ENCODE data around the gene TMEM8B.

TMEM8B gene

GRCh38 chr9:35798658-35799374 lies 30.2 kb upstream of the TMEM8B start:
- Mint-ChIP-seq H3K4me1 (peaks cover 6 to 7% of the 10 kb centered on the region in 2 donors), H3K27ac (peak overlapping the region; percentile 25), H3K36me3 (peaks cover 30 to 37% of the 10 kb centered on the region in 2 donors), H3K27me3 (no peaks in the 10 kb centered on the region), H3K9me3 (no peaks in the 10 kb centered on the region), H3K4me3 (no peak overlapping the region)
- no peak for DNase-seq
- peak; percentile 48 to 60 for ATAC-seq (replicated peaks)

DNA sequence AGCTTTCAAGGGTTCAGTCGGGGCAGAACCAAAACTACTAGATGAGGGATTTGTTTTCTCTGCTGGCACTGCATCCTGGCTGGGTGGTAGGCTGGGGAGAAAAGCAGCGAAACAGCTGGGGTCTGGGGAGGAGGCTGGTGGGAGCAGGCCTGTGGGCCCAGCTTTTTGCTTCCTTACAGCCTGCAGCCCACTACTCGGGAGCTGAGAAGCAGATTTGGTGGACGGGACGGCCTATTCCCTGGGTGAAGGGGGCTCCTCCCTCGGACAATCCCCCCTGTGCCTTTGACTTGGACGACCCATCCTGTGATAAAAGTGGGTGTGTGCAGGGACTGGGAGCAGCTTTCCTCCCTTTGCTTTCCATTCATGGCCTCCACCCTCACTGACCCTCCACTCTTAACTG lies 28.5 kb upstream of the TMEM8B start:
- Mint-ChIP-seq H3K36me3 (peaks cover 31 to 43% of the 10 kb centered on the region in 2 donors), H3K27ac (peak overlapping the region; percentile 7), H3K27me3 (no peaks in the 10 kb centered on the region)

GRCh38 chr9:35801328-35802128 lies 27.5 kb upstream of the TMEM8B start:
- Mint-ChIP-seq H3K27me3 (no peaks in the 10 kb centered on the region), H3K4me3 (no peak overlapping the region), H3K36me3 (peaks cover 31 to 47% of the 10 kb centered on the region in 2 donors), H3K4me1 (peaks cover 5 to 6% of the 10 kb centered on the region in 2 donors), H3K27ac (no peak overlapping the region), H3K9me3 (no peaks in the 10 kb centered on the region)
- ATAC-seq (replicated peaks) (no peak), DNase-seq (no peak)

More for the DNA sequence above, 28.5 kb upstream of the TMEM8B start:
- H3K4me3 Mint-ChIP-seq = no peak overlapping the region
- H3K9me3 Mint-ChIP-seq = no peaks in the 10 kb centered on the region
- ATAC-seq (replicated peaks) (no peak), DNase-seq (no peak)
- H3K4me1 Mint-ChIP-seq = peaks cover 5 to 6% of the 10 kb centered on the region in 2 donors

GRCh38 chr9:35806101-35806500 lies 22.9 kb upstream of the TMEM8B start:
- no peaks in the 10 kb centered on the region for H3K27me3 Mint-ChIP-seq
- DNase-seq = no peak
- no peak overlapping the region for H3K4me3 Mint-ChIP-seq
- no peak for ATAC-seq (replicated peaks)
- peaks cover 33 to 48% of the 10 kb centered on the region in 2 donors for H3K36me3 Mint-ChIP-seq
- no peaks in the 10 kb centered on the region for H3K9me3 Mint-ChIP-seq
- H3K4me1 Mint-ChIP-seq = peaks cover 2 to 6% of the 10 kb centered on the region in 2 donors
- no peak overlapping the region for H3K27ac Mint-ChIP-seq

- Mint-ChIP-seq H3K27ac (no peak overlapping the region), H3K4me1 (peaks cover 11 to 28% of the 10 kb centered on the region in 2 donors), H3K36me3 (peaks cover 21 to 36% of the 10 kb centered on the region in 2 donors)
Measured at GRCh38 chr9:35808433-35808832, 20.6 kb upstream of the TMEM8B start.

DNA sequence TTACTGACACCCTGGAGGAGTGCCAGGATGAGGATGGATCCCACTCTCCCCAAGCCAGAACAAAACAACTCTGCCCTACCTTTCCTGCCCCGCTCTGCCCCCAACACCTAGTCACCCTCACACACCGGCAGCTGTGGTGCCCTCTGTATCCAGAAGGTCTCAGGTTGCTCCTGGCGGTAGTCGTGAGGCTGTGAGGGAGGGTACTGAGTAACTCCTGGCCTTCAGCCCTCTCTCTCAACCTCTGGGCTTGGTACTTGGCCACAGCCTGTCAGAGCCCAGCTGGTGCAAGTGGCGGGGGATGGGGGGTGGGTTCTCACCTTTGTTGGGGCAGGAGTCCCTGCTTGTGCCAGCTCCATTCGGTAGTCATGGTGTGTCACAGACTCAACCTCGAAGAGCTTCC lies 18.9 kb upstream of the TMEM8B start:
- Mint-ChIP-seq H3K4me3 (no peak overlapping the region), H3K36me3 (peaks cover 19 to 32% of the 10 kb centered on the region in 2 donors), H3K27ac (no peak overlapping the region), H3K4me1 (peaks cover 17 to 38% of the 10 kb centered on the region in 2 donors), H3K27me3 (no peaks in the 10 kb centered on the region), H3K9me3 (no peaks in the 10 kb centered on the region)
- no peak for ATAC-seq (replicated peaks)
- DNase-seq = no peak

More at GRCh38 chr9:35808433-35808832, 20.6 kb upstream of the TMEM8B start:
- Mint-ChIP-seq H3K27me3 (no peaks in the 10 kb centered on the region), H3K9me3 (no peaks in the 10 kb centered on the region), H3K4me3 (no peak overlapping the region)
- ATAC-seq (replicated peaks) = no peak
- DNase-seq = no peak

- no peaks in the 10 kb centered on the region for H3K27me3 Mint-ChIP-seq
- peaks cover 21 to 43% of the 10 kb centered on the region in 2 donors for H3K4me1 Mint-ChIP-seq
- peak overlapping the region; percentile 83 to 86 for H3K4me3 Mint-ChIP-seq
- H3K9me3 Mint-ChIP-seq = no peaks in the 10 kb centered on the region
- ATAC-seq (replicated peaks) (no peak), DNase-seq (no peak)
- H3K36me3 Mint-ChIP-seq = peaks cover 19 to 21% of the 10 kb centered on the region in 2 donors
- H3K27ac Mint-ChIP-seq = peak overlapping the region; percentile 91
Measured at GRCh38 chr9:35811381-35812024, 17.5 kb upstream of the TMEM8B start.

DNA sequence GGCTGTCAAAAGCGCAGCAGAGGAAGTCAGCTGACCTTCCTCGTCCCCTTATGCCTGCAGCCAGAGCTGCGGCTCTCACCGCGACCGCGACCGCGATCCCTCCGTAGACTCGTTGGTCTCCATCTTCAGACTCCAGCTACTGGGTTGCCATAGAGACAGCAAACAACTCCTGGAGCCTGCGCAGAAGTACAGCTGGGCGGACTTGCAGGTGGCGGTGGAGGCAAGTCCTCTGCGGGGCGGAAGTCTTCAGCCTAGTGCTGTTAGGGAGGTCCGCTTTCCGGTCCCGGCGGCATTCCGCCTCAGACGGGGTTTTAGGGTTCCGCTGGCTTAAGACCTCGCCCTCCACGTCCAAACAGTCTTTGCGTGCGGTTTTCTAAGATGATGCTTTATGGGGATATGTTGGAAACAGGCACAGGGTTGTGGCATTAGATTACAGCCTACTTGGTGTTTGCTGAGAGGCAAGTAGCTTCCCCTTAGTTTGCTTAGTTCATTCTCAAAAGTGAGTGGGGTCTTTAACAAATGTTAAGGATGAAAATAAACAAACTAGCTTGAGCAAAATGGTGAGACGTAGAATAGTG lies 16.9 kb upstream of the TMEM8B start, which contains the start of gene SPAG8:
Gene SPAG8, minus strand, starts transcription at position 238 of the 578 bp plus-strand sequence. Its CDS starts 115 bp downstream, at position 123.
- Mint-ChIP-seq H3K9me3 (no peaks in the 10 kb centered on the region), H3K4me1 (peaks cover 21 to 43% of the 10 kb centered on the region in 2 donors), H3K4me3 (peak within 1 kb of the TSS; percentile 83 to 86), H3K27ac (peak within 1 kb of the TSS; percentile 91), H3K27me3 (no peaks in the 10 kb centered on the region), H3K36me3 (peaks cover 16 to 17% of the 10 kb centered on the region in 2 donors)
- DNase-seq (peak; percentile 94), ATAC-seq (replicated peaks) (peak; percentile 75 to 77)

DNA sequence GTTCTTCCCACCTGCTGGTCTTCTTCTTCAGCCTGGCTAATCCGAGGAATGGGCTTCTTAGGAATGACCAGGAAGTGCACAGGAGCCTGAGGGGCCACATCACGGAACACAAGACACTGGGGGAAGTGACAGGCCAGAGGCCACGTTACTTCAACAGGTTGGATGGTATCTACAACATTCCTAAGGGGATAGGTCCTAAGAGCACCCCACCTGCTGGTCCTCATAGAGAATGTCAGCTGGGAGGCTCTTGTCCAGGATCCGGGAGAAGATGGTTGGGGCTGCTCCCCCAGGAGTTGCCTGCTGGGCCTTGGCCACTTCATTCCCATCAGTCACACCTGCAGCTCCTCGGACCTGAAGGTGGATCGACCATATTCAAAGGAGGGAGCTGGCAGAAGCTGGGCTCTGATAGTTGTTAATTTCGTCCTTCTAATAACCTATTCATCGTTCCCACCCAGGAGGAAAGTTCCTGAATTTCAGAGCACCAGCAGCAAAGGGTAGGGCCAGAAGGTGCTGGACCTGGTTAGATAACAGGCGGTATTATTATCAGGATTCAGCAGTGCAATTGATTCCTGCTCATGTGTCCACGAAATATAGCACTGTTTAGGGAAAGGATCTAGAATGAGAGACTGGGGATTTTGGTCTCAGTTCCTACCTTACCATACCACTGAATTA lies 15.5 kb upstream of the TMEM8B start:
- H3K27me3 Mint-ChIP-seq = no peaks in the 10 kb centered on the region
- peaks cover 21 to 43% of the 10 kb centered on the region in 2 donors for H3K4me1 Mint-ChIP-seq
- H3K36me3 Mint-ChIP-seq = peaks cover 9 to 11% of the 10 kb centered on the region in 2 donors
- H3K27ac Mint-ChIP-seq = no peak overlapping the region
- ATAC-seq (replicated peaks) = no peak
- peak overlapping the region; percentile 84 to 88 for H3K4me3 Mint-ChIP-seq
- no peak for DNase-seq
- H3K9me3 Mint-ChIP-seq = no peaks in the 10 kb centered on the region

DNA sequence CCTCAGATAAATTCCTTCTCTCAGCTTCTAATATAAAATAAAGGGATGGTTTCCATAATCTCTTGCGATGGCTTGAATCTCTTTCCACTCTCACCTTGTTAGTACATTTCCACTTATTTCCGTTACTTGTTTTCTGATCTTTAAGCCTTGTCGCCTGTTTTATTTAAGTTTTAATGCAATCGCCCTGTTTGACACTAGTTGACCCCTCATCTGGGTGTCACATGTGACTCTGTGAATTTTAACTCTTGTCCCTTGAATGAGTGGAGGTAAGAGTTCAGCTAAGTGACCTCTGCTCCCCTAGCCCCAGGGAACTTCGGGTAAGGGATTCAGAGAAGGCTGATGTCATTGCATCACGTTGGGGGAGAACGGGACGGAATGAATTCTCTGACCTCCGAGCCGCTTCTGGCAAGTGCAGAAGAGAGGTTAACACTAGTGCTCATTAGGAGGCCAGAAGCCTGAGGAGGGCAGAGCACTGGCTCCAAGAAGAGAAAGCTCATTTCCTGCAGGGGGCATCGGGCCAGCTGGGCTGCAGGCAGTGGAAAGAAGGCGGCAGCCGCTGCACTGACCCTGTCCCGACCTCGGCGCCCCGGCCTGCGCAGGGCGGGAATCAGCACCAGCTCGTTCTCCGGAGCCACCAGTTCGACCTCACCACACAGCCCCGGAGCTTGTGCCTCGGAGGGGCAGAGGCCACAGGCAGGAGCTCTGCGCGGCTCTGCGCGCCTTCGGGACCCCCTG lies 14.8 kb upstream of the TMEM8B start:
- ATAC-seq (replicated peaks) = peak; percentile 35 to 41

GRCh38 chr9:35814841-35815543 lies 14.0 kb upstream of the TMEM8B start, which contains the start of gene HINT2:
Gene HINT2, minus strand, starts transcription at chr9:35815042. Its CDS starts 63 bp downstream, at chr9:35814979.
- no peaks in the 10 kb centered on the region for H3K27me3 Mint-ChIP-seq
- H3K4me3 Mint-ChIP-seq = peak within 1 kb of the TSS; percentile 84 to 88
- peaks cover 3% of the 10 kb centered on the region in 2 donors for H3K36me3 Mint-ChIP-seq
- H3K4me1 Mint-ChIP-seq = peaks cover 21 to 43% of the 10 kb centered on the region in 2 donors
- H3K27ac Mint-ChIP-seq = peak within 1 kb of the TSS; percentile 98
- DNase-seq (peak; percentile 96), ATAC-seq (replicated peaks) (peak; percentile 84 to 85)
- H3K9me3 Mint-ChIP-seq = no peaks in the 10 kb centered on the region

More for the DNA sequence above, 14.8 kb upstream of the TMEM8B start:
- Mint-ChIP-seq H3K9me3 (no peaks in the 10 kb centered on the region), H3K27ac (peak overlapping the region; percentile 98), H3K27me3 (no peaks in the 10 kb centered on the region), H3K4me1 (peaks cover 21 to 43% of the 10 kb centered on the region in 2 donors), H3K36me3 (peaks cover 3 to 4% of the 10 kb centered on the region in 2 donors), H3K4me3 (peak overlapping the region; percentile 84 to 88)
- DNase-seq = peak; percentile 51

GRCh38 chr9:35816708-35817107 lies 12.3 kb upstream of the TMEM8B start:
- Mint-ChIP-seq H3K27me3 (no peaks in the 10 kb centered on the region), H3K36me3 (peaks cover 0 to 3% of the 10 kb centered on the region in 2 donors), H3K4me3 (no peak overlapping the region), H3K9me3 (no peaks in the 10 kb centered on the region), H3K27ac (no peak overlapping the region), H3K4me1 (peaks cover 18 to 31% of the 10 kb centered on the region in 2 donors)
- ATAC-seq (replicated peaks) = no peak
- no peak for DNase-seq
